ENCODE measurements around the gene DGKG.

- TF ChIP-seq, protein P1, sequence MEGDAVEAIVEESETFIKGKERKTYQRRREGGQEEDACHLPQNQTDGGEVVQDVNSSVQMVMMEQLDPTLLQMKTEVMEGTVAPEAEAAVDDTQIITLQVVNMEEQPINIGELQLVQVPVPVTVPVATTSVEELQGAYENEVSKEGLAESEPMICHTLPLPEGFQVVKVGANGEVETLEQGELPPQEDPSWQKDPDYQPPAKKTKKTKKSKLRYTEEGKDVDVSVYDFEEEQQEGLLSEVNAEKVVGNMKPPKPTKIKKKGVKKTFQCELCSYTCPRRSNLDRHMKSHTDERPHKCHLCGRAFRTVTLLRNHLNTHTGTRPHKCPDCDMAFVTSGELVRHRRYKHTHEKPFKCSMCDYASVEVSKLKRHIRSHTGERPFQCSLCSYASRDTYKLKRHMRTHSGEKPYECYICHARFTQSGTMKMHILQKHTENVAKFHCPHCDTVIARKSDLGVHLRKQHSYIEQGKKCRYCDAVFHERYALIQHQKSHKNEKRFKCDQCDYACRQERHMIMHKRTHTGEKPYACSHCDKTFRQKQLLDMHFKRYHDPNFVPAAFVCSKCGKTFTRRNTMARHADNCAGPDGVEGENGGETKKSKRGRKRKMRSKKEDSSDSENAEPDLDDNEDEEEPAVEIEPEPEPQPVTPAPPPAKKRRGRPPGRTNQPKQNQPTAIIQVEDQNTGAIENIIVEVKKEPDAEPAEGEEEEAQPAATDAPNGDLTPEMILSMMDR (conservative IDR thresholded peaks at IDR 0.05; ENCODE audit: low read length): no peak
- no peak for TF ChIP-seq EZH2phosphoT487 (IDR thresholded peaks at IDR 0.05; ENCODE audit: borderline replicate concordance)
These were observed 3.0 kb downstream of the DGKG start for GRCh38 chr3:186359078-186359477.
